Keratinocyte (primary cell): Measurements from ENCODE around the gene TMPRSS13.

ENCODE experiments used
- EZH2 ChIP-seq: IDR thresholded peaks from one replicate; pipeline ENCODE4 v1.6.1; 2012; ENCODE audit warnings: inconsistent platforms, mild to moderate bottlenecking, low read length, moderate library complexity
- TF ChIP-seq, protein P1 (sequence below), 3 experiments: IDR thresholded peaks in 1 of 3; conservative IDR thresholded peaks in 1 of 3; optimal IDR thresholded peaks in 1 of 3; 2 replicates in 2 of 3; 3 replicates in 1 of 3; pipeline versions ENCODE3 to v1.5.1; 2011; ENCODE audit warnings: low read length in 3 of 3, mild to moderate bottlenecking in 3 of 3, moderate library complexity in 2 of 3, control low read depth in 1 of 3, inconsistent platforms in 1 of 3; ENCODE audit not compliant: insufficient read depth in 2 of 3; ENCODE audit errors: extremely low read depth in 1 of 3

DNA sequence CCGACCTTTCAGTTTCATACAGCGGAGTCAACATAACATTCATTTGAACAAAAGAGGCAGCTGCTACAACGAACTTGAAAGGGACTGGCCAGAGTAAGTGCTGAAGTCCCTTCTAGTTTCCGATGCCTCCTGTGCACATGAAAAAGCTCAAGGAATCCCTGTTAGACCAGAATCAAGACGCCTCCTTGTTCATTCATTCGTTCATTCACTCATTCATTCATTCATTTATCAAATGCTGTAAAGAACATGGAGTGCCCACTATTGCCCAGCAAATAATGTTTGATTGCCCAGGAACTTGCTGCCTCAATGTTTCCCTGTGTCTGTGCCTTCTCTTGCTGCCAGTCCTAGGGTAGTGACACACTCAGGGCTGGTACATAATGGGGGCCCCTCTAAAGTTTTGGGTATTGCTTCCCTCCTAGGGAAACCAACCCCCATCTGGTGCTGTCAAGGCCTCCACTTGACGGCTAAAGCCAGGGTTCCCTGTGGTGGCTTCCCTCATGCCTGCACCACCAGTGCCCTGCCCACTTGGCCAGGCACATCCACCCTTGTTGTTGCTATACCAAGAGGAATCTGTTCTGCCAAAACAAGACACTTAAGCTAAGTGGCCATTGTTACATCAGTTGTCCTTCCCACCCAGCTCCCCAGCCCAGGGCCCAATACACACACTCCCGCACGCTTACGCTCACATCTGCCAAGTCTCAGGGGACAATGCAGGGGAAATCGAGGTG, 3.8 kb downstream of the TMPRSS13 start:
- TF ChIP-seq, protein P1, sequence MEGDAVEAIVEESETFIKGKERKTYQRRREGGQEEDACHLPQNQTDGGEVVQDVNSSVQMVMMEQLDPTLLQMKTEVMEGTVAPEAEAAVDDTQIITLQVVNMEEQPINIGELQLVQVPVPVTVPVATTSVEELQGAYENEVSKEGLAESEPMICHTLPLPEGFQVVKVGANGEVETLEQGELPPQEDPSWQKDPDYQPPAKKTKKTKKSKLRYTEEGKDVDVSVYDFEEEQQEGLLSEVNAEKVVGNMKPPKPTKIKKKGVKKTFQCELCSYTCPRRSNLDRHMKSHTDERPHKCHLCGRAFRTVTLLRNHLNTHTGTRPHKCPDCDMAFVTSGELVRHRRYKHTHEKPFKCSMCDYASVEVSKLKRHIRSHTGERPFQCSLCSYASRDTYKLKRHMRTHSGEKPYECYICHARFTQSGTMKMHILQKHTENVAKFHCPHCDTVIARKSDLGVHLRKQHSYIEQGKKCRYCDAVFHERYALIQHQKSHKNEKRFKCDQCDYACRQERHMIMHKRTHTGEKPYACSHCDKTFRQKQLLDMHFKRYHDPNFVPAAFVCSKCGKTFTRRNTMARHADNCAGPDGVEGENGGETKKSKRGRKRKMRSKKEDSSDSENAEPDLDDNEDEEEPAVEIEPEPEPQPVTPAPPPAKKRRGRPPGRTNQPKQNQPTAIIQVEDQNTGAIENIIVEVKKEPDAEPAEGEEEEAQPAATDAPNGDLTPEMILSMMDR (optimal IDR thresholded peaks at IDR 0.05 in 1 of 3, IDR thresholded peaks at IDR 0.05 in 1 of 3, conservative IDR thresholded peaks at IDR 0.05 in 1 of 3; ENCODE audit: extremely low read depth in 1 of 3, insufficient read depth in 2 of 3, low read length in 3 of 3) = no peak
- TF ChIP-seq EZH2 = no peak
